Uterus (tissue), 4 donors: Measurements from ENCODE around the gene TSEN15. TPM values are rescaled to one million over a fixed set of nuclear protein-coding genes. Genes with fewer than 3 reads are reported as not detected.

Experiments used
- DNase-seq, 2 donors: peaks; one replicate each; pipeline ENCODE4 v3.0.0-alpha.2; 2019 to 2020
- H3K27ac ChIP-seq, 2 donors: fragments of 200-600 bp; sonication (generic); 1 replicate in 1 of 2; 2 replicates in 1 of 2; pipeline ENCODE4 v1.5.1; 2016 to 2018
- H3K27me3 ChIP-seq, 2 donors: fragments of 200-600 bp; sonication (generic); one replicate each; pipeline ENCODE4 v1.5.1; 2018 to 2019; ENCODE audit warnings: control low read depth in 1 of 2
- H3K36me3 ChIP-seq, 2 donors: fragments of 200-600 bp; sonication (generic); one replicate each; pipeline ENCODE4 v1.5.1; 2019; ENCODE audit warnings: control low read depth in 1 of 2
- H3K4me1 ChIP-seq, 2 donors: fragments of 200-600 bp; sonication (generic); one replicate each; pipeline ENCODE4 v1.5.1; 2018 to 2019; ENCODE audit warnings: control low read depth in 1 of 2
- H3K4me3 ChIP-seq, 2 donors: fragments of 200-600 bp; sonication (generic); 1 replicate in 1 of 2; 2 replicates in 1 of 2; pipeline ENCODE4 v1.5.1; 2018 to 2019; ENCODE audit warnings: mild to moderate bottlenecking in 1 of 2
- H3K9me3 ChIP-seq, 2 donors: fragments of 200-600 bp; sonication (generic); one replicate each; pipeline ENCODE4 v1.5.1; 2019; ENCODE audit warnings: control low read depth in 1 of 2
- POLR2A ChIP-seq, 2 donors: fragments of 450-650 bp; IDR thresholded peaks; one replicate each; pipeline ENCODE4 v1.6.1; 2016; ENCODE audit warnings: antibody characterized with exemption in 2 of 2, mild to moderate bottlenecking in 1 of 2, moderate library complexity in 1 of 2
- intact Hi-C: fragments of 100-400 bp; cut with DNase I; formaldehyde crosslinking; loops from one replicate; pipeline ENCODE4 v1.15.1; 2023; ENCODE audit warnings: low total_unique reads
- total RNA-seq, 4 donors: library from RNA; depleted of rRNA in 3 of 4; stranded (reverse); fragments of >200 nt in 3 of 4; gene quantifications; one replicate each; pipeline versions ENCODE4 v1.1.0 to v1.2.4, GENCODE V29; 2014 to 2023
- TF ChIP-seq, protein P1 (sequence below), 4 experiments: fragments of 200-600 bp in 2 of 4; fragments of 450-650 bp in 2 of 4; sonication (generic) in 2 of 4; IDR thresholded peaks; one replicate each; pipeline ENCODE4 v1.5.1; 2016 to 2019; ENCODE audit warnings: antibody characterized with exemption in 4 of 4, mild to moderate bottlenecking in 2 of 4, moderate library complexity in 1 of 4
- donor health status: DM: yes; HTN: yes; CAD: no.

The TSEN15 gene
- total RNA-seq, 4 donors from 2014 or later = 7.9 to 69.3 (median 29.2) TPM

DNA sequence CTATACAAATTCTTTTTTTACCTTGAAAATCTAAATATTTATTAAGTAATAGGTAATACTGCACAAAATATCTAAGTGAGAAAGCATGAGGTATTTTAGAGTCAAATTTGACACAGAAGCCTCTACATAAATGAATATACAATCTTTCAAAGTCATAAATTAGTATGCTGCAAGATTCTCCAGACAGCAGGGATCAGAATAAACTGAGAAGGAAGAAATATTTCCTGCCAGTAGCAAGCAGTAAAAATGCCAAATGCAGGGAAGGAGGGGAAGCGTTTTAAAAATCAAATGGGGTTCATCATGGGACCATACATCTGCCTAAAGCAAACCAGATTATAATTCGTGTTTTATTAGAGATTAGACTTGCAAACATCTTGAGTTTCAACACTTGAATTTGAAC is 32.9 kb upstream of the TSEN15 start:
- Histone ChIP-seq H3K27ac (no peak overlapping the region), H3K4me1 (no peaks in the 10 kb centered on the region), H3K4me3 (no peak overlapping the region), H3K27me3 (no peaks in the 10 kb centered on the region), H3K36me3 (no peaks in the 10 kb centered on the region), H3K9me3 (no peaks in the 10 kb centered on the region)
- no peak for DNase-seq
- TF ChIP-seq, protein P1, sequence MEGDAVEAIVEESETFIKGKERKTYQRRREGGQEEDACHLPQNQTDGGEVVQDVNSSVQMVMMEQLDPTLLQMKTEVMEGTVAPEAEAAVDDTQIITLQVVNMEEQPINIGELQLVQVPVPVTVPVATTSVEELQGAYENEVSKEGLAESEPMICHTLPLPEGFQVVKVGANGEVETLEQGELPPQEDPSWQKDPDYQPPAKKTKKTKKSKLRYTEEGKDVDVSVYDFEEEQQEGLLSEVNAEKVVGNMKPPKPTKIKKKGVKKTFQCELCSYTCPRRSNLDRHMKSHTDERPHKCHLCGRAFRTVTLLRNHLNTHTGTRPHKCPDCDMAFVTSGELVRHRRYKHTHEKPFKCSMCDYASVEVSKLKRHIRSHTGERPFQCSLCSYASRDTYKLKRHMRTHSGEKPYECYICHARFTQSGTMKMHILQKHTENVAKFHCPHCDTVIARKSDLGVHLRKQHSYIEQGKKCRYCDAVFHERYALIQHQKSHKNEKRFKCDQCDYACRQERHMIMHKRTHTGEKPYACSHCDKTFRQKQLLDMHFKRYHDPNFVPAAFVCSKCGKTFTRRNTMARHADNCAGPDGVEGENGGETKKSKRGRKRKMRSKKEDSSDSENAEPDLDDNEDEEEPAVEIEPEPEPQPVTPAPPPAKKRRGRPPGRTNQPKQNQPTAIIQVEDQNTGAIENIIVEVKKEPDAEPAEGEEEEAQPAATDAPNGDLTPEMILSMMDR (IDR thresholded peaks at IDR 0.05) = no peak
- TF ChIP-seq POLR2A (IDR thresholded peaks at IDR 0.05) = no peak
- intact Hi-C loops = no loop called here

DNA sequence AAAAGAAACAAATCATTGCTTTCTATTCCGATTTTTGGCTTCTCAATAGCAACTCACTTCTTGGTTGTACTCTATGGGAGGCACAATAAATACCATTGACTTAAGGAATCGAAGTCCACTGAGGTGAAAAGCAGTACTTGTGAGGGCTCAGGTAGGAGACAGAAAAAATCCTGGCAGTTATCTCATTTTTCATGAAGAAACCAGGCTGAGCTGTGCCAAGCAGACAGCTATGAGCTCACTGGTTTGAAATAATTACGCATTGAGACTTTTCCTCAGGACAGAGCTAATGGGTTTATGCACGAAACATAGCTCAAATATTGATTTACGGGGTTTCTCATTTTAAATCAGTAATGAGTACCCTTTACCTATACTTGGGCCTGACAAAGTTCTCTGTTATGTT is 32.5 kb upstream of the TSEN15 start:
- Histone ChIP-seq H3K36me3 (no peaks in the 10 kb centered on the region), H3K9me3 (no peaks in the 10 kb centered on the region), H3K27me3 (no peaks in the 10 kb centered on the region), H3K4me1 (no peaks in the 10 kb centered on the region), H3K27ac (no peak overlapping the region), H3K4me3 (no peak overlapping the region)
- DNase-seq = no peak
- intact Hi-C loops = no loop called here
- TF ChIP-seq, protein P1 (IDR thresholded peaks at IDR 0.05) = no peak
- no peak for TF ChIP-seq POLR2A (IDR thresholded peaks at IDR 0.05)

DNA sequence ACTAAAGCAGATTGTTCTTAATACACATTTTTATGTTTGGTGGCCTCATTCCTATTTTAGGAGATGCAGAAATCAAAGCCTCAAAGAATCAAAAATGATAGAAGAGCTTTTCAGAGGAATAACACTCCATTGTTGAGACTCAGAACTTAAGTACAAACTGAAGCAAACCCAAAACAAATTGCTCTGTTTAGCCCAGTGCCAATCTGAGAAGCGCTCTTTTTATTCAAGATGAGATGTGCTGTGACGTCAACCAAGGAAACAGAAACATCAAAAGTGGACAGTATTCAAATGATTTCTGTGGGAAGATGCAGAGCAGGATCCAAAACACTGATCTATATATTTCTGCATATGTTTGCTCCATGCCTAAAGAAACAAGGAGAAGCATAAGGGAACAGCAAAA is 32.0 kb upstream of the TSEN15 start:
- TF ChIP-seq, protein P1 (IDR thresholded peaks at IDR 0.05) = no peak
- no peak for TF ChIP-seq POLR2A (IDR thresholded peaks at IDR 0.05)
- no peak for DNase-seq
- no peaks in the 10 kb centered on the region for H3K4me1 ChIP-seq
- H3K27me3 ChIP-seq = no peaks in the 10 kb centered on the region
- H3K9me3 ChIP-seq = no peaks in the 10 kb centered on the region
- no peak overlapping the region for H3K27ac ChIP-seq
- no peaks in the 10 kb centered on the region for H3K36me3 ChIP-seq
- intact Hi-C loops = no loop called here
- H3K4me3 ChIP-seq = no peak overlapping the region

DNA sequence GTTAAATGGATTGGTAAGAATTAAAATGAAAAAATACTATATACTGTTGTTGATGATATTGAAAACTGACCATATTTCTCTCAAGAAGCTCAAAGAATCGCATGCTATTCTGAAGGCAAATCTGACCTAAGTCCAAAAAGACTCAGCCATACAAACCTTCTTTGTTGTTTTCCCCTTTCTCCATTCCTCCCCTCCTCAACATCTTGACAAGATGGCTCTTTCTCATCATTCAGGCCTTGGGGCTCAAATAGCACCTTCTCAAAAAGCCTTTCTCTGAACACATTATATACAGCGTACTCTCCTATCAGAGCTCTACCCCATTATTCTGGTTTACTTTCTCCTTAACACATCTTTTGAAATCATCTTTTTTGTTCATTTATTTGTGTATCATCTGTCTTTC is 31.2 kb upstream of the TSEN15 start:
- no peaks in the 10 kb centered on the region for H3K27me3 ChIP-seq
- intact Hi-C loops = no loop called here
- H3K4me3 ChIP-seq = no peak overlapping the region
- no peaks in the 10 kb centered on the region for H3K4me1 ChIP-seq
- DNase-seq = no peak
- H3K27ac ChIP-seq = no peak overlapping the region
- H3K9me3 ChIP-seq = no peaks in the 10 kb centered on the region
- H3K36me3 ChIP-seq = no peaks in the 10 kb centered on the region
- no peak for TF ChIP-seq POLR2A (IDR thresholded peaks at IDR 0.05)
- TF ChIP-seq, protein P1 (IDR thresholded peaks at IDR 0.05) = no peak

DNA sequence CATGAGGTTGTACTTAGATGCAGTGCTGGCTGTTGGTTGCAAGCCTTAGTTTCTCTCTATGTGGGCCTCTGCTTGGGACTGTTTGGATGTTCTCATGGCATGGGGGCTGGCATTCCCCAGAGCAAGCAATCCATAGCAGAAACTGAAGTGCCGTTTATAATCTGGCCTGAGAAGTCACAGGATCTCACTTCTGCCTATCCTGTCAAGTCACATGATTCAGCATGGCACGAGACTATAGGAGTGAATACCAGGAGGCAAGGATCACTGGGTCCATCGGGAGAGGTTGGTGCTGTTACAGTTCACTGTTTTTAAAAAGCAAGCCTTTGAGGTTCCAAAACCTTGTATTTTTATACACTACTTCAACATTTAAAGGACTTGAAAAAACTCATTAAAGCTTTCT is 30.7 kb upstream of the TSEN15 start:
- Histone ChIP-seq H3K4me3 (no peak overlapping the region), H3K36me3 (no peaks in the 10 kb centered on the region), H3K4me1 (no peaks in the 10 kb centered on the region), H3K9me3 (no peaks in the 10 kb centered on the region), H3K27me3 (no peaks in the 10 kb centered on the region), H3K27ac (no peak overlapping the region)
- intact Hi-C loops = no loop called here
- no peak for TF ChIP-seq POLR2A (IDR thresholded peaks at IDR 0.05)
- TF ChIP-seq, protein P1 (IDR thresholded peaks at IDR 0.05) = no peak
- DNase-seq = no peak
